Vagina (tissue), 2 donors: Measurements from ENCODE around the gene MPP2. TPM values are rescaled to one million over a fixed set of nuclear protein-coding genes. Genes with fewer than 3 reads are reported as not detected.

Source experiments
- DNase-seq, 2 donors: peaks; one replicate each; pipeline ENCODE4 v3.0.0-alpha.2; 2017; ENCODE audit errors: extremely low spot score in 2 of 2
- H3K27ac ChIP-seq: fragments of 200-600 bp; sonication (generic); one replicate; pipeline ENCODE4 v1.5.1; 2019
- H3K27me3 ChIP-seq: fragments of 200-600 bp; sonication (generic); one replicate; pipeline ENCODE4 v1.5.1; 2019
- H3K36me3 ChIP-seq, 2 donors: fragments of 200-600 bp; sonication (generic); one replicate each; pipeline ENCODE4 v1.5.1; 2017 to 2019
- H3K4me1 ChIP-seq: fragments of 200-600 bp; sonication (generic); one replicate; pipeline ENCODE4 v1.5.1; 2019
- H3K4me3 ChIP-seq, 2 donors: fragments of 200-600 bp; sonication (generic); 1 replicate in 1 of 2; 2 replicates in 1 of 2; pipeline ENCODE4 v1.5.1; 2016 to 2019
- H3K9me3 ChIP-seq: fragments of 200-600 bp; sonication (generic); one replicate; pipeline ENCODE4 v1.5.1; 2019
- POLR2A ChIP-seq, 2 donors: fragments of 450-650 bp; IDR thresholded peaks; one replicate each; pipeline ENCODE4 v1.6.1; 2017; ENCODE audit warnings: antibody characterized with exemption in 2 of 2, mild to moderate bottlenecking in 2 of 2, moderate library complexity in 2 of 2
- POLR2AphosphoS5 ChIP-seq, 2 donors: sonication (generic); formaldehyde crosslinking; IDR thresholded peaks; one replicate each; pipeline ENCODE4 v1.9.0; 2017; ENCODE audit warnings: antibody characterized with exemption in 2 of 2, mild to moderate bottlenecking in 2 of 2, low read depth in 1 of 2; ENCODE audit not compliant: insufficient read depth in 1 of 2
- intact Hi-C: fragments of 100-400 bp; cut with DNase I; formaldehyde crosslinking; loops from one replicate; pipeline ENCODE4 v1.15.1; 2023
- total RNA-seq: library from RNA; depleted of rRNA; stranded (reverse); fragments of >200 nt; gene quantifications from one replicate; pipeline ENCODE4 v1.2.3, GENCODE V29; 2016
- TF ChIP-seq, protein P1 (sequence below), 3 experiments: fragments of 450-650 bp in 2 of 3; fragments of 200-600 bp in 1 of 3; sonication (generic) in 1 of 3; IDR thresholded peaks; one replicate each; pipeline ENCODE4 v1.5.1; 2017 to 2019; ENCODE audit warnings: antibody characterized with exemption in 3 of 3, mild to moderate bottlenecking in 2 of 3, moderate library complexity in 2 of 3

The MPP2 gene
- total RNA-seq, 1 donor from 2014 or later: 7.6 TPM

DNA sequence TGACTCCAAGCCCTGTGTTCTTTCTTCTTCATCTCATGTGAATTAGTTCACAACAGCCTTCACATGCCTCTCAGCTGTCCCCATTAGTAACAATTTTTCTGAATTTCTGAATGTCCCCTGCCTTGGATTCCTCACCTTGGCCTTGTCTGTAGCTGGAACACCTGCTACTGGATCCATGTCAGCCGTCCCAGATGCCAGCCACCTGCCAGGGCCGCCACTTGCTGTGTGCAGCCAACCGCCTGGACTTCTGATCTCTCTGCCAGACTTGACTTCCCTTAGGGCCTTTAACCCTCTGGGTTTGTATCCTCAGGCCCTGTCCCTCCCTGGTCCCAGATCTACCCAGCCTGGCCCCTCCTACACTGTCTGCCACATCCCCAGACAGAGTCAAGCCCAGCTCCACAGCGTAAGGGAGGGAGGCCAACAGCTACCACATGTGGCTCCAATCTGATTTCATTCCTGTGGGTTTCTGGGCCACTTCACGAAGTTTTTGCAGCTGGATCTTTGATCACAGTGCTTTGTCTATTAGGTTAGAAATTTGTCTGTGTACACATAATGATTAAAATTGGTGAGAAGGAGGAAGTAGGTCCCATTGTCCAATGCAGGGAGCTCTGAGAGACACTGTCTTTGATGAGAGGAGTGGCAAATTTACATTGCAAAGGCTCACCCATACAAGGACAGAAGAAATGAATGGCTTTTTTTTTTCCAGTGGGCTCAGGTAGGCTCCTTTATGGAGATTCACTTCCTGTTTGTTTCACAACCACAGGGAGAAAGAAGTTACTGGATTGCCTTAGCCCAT is 15.3 kb downstream of the MPP2 start:
- no peak for DNase-seq
- TF ChIP-seq POLR2A (IDR thresholded peaks at IDR 0.05) (no peak), POLR2AphosphoS5 (IDR thresholded peaks at IDR 0.05; ENCODE audit: insufficient read depth in 1 of 2, low read depth in 1 of 2) (no peak)
- TF ChIP-seq, protein P1, sequence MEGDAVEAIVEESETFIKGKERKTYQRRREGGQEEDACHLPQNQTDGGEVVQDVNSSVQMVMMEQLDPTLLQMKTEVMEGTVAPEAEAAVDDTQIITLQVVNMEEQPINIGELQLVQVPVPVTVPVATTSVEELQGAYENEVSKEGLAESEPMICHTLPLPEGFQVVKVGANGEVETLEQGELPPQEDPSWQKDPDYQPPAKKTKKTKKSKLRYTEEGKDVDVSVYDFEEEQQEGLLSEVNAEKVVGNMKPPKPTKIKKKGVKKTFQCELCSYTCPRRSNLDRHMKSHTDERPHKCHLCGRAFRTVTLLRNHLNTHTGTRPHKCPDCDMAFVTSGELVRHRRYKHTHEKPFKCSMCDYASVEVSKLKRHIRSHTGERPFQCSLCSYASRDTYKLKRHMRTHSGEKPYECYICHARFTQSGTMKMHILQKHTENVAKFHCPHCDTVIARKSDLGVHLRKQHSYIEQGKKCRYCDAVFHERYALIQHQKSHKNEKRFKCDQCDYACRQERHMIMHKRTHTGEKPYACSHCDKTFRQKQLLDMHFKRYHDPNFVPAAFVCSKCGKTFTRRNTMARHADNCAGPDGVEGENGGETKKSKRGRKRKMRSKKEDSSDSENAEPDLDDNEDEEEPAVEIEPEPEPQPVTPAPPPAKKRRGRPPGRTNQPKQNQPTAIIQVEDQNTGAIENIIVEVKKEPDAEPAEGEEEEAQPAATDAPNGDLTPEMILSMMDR (IDR thresholded peaks at IDR 0.05): no peak
- H3K27ac ChIP-seq: no peak overlapping the region
- intact Hi-C loops: no loop called here
- no peaks in the 10 kb centered on the region for H3K36me3 ChIP-seq
- H3K9me3 ChIP-seq: no peaks in the 10 kb centered on the region
- no peak overlapping the region for H3K4me3 ChIP-seq
- H3K27me3 ChIP-seq: no peaks in the 10 kb centered on the region
- H3K4me1 ChIP-seq: no peaks in the 10 kb centered on the region

DNA sequence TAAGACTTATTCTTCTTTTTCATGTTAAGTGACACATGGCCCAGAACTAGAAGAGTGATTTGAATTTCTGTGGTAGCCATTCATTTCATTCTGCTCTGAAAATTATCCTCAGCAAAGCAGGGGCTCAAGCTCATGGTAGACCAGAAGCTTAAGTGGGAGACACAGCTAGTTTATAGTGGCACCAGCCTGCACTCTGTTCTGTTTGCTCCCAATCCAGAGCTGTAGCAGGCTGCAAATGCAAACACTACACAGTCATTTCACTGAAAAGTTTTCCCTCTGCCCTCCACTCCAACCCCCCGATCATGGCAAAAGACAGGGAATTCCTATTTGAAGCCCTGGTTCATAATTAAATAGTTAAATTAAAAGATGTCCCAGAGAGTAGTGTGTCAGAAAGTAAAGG is 17.1 kb downstream of the MPP2 start:
- H3K27ac ChIP-seq: no peak overlapping the region
- H3K27me3 ChIP-seq: no peaks in the 10 kb centered on the region
- H3K36me3 ChIP-seq: no peaks in the 10 kb centered on the region
- no peaks in the 10 kb centered on the region for H3K4me1 ChIP-seq
- no peaks in the 10 kb centered on the region for H3K9me3 ChIP-seq
- no peak for DNase-seq
- intact Hi-C loops: no loop called here
- H3K4me3 ChIP-seq: no peak overlapping the region
- TF ChIP-seq POLR2A (IDR thresholded peaks at IDR 0.05) (no peak), POLR2AphosphoS5 (IDR thresholded peaks at IDR 0.05; ENCODE audit: insufficient read depth in 1 of 2, low read depth in 1 of 2) (no peak)
- TF ChIP-seq, protein P1 (IDR thresholded peaks at IDR 0.05): no peak

DNA sequence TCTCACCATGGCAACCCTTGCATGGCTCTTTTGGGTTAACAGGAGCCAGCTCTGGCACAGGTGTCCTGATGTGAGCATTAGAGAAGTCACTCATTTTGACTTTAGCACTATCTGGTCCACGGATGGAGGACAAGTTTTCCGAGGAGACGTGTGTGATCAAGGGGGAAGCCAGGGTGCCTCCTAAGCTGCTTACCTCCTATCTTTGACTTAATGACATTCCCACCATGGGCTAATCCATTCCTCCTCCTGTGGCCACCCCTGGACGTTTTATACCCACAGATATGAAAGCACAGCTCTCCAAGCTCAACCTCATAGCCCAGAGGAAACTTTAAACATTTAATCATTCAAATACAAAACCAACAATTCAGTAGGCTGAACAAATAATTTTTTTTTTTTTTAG is 18.8 kb downstream of the MPP2 start:
- DNase-seq: no peak
- intact Hi-C loops: no loop called here
- Histone ChIP-seq H3K9me3 (no peaks in the 10 kb centered on the region), H3K27me3 (no peaks in the 10 kb centered on the region), H3K4me1 (no peaks in the 10 kb centered on the region), H3K36me3 (no peaks in the 10 kb centered on the region), H3K4me3 (no peak overlapping the region), H3K27ac (no peak overlapping the region)
- TF ChIP-seq, protein P1 (IDR thresholded peaks at IDR 0.05): no peak
- TF ChIP-seq POLR2AphosphoS5 (IDR thresholded peaks at IDR 0.05; ENCODE audit: insufficient read depth in 1 of 2, low read depth in 1 of 2): no peak
- no peak for TF ChIP-seq POLR2A (IDR thresholded peaks at IDR 0.05)

DNA sequence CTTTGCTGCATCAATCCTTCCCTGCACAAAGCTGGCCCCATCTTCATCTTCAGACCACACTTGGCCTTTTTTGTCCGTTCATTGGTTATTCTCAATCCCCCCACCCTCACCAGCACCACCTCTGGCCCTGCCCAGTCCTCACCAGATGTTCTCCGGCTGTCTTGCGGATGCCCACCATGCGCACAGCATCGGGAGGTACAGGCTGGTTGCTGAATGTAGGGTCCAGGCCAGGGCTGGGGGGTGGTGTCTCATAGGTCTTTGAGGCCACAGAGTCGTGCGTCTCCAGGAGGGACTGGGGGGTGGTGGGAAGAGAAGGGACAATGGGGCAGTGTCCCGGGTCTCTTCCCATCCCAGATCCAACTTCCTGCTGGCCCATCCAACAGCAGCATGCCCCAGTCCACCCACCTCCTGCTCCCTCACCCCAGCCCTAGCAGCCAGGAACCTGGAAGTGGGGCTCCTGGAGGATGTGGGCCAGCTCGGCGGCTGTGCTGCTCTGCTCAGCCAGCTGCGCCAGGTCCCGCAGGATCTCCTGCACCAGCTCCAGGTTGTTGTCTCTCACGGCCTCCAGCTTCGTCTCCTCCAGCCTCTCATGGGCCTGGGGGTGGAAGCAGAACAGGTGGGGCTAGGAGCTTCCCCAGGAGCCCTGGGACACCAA is 24.4 kb downstream of the MPP2 start:
- TF ChIP-seq, protein P1 (IDR thresholded peaks at IDR 0.05): no peak
- no peak for TF ChIP-seq POLR2A (IDR thresholded peaks at IDR 0.05)
- TF ChIP-seq POLR2AphosphoS5 (IDR thresholded peaks at IDR 0.05; ENCODE audit: insufficient read depth in 1 of 2, low read depth in 1 of 2): no peak
- Histone ChIP-seq H3K36me3 (peaks cover 0 to 4% of the 10 kb centered on the region in 2 donors), H3K27me3 (no peaks in the 10 kb centered on the region), H3K27ac (no peak overlapping the region), H3K4me3 (no peak overlapping the region), H3K9me3 (no peaks in the 10 kb centered on the region), H3K4me1 (no peaks in the 10 kb centered on the region)
- DNase-seq: no peak
- intact Hi-C loops: no loop called here
